ENCODE results near the gene SPSB2. TPM values are rescaled to one million over a fixed set of nuclear protein-coding genes. Genes with fewer than 3 reads are reported as not detected.
A peak's percentile ranks its signal among the peaks of the same experiment; 100 is the strongest.
"Not testable (repeated sequence)": the region's sequence is repeated elsewhere in the genome, so short reads cannot be mapped to it uniquely, and the experiment has no call there.

Gene SPSB2
- polyA plus RNA-seq, 2 donors = 5.7 to 7.0 TPM

DNA sequence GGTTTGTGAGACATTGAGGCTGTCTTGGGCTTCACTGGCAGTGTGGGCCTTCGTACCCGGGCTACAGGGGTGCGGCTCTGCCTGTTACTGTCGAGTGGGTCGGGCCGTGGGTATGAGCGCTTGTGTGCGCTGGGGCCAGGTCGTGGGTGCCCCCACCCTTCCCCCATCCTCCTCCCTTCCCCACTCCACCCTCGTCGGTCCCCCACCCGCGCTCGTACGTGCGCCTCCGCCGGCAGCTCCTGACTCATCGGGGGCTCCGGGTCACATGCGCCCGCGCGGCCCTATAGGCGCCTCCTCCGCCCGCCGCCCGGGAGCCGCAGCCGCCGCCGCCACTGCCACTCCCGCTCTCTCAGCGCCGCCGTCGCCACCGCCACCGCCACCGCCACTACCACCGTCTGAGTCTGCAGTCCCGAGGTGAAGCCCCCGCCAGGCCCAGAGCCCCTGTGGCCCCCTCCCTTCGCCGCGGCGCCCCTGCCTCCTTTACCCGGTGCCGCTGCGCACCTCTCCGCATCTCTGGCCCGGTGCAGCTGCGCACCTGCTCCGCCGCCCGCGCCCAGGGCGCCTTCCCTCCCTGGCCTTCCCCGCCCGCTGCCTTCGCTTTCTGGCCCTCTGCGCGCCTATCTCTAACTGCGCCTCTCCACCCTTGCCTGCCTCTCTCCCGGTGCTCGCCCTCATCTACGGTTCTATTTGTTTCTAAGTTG lies 41.3 kb upstream of the SPSB2 start, which contains the start of gene ENO2:
TSS of gene ENO2 (plus strand) at position 335 of the 701 bp plus-strand sequence. CDS start 1,253 bp downstream, outside the sequence.
- no peaks in the 10 kb centered on the region for H3K9me3 ChIP-seq (ENCODE audit: control insufficient read depth in 2 of 2, insufficient read depth in 1 of 2, low read depth in 1 of 2, low read length in 1 of 2)
- peaks cover 4 to 8% of the 10 kb centered on the region in 2 donors for H3K4me1 ChIP-seq (ENCODE audit: control insufficient read depth in 2 of 2, insufficient read depth in 2 of 2, low read length in 1 of 2)
- peak within 1 kb of the TSS; percentile 76 to 82 for H3K27ac ChIP-seq (ENCODE audit: low read depth in 2 of 2, low read length in 1 of 2)
- 0 to 1% methylated on average over 38 to 68 of the region's 68 CpGs for WGBS, 2 donors
- H3K4me3 ChIP-seq (ENCODE audit: low read depth in 1 of 2, low read length in 2 of 2) = peak within 1 kb of the TSS; percentile 50 to 74
- peaks cover 0 to 2% of the 10 kb centered on the region in 2 donors for H3K36me3 ChIP-seq (ENCODE audit: control insufficient read depth in 2 of 2, insufficient read depth in 2 of 2, low read length in 1 of 2)
- no peaks in the 10 kb centered on the region for H3K27me3 ChIP-seq (ENCODE audit: control insufficient read depth in 1 of 2, insufficient read depth in 2 of 2, low read length in 2 of 2)

DNA sequence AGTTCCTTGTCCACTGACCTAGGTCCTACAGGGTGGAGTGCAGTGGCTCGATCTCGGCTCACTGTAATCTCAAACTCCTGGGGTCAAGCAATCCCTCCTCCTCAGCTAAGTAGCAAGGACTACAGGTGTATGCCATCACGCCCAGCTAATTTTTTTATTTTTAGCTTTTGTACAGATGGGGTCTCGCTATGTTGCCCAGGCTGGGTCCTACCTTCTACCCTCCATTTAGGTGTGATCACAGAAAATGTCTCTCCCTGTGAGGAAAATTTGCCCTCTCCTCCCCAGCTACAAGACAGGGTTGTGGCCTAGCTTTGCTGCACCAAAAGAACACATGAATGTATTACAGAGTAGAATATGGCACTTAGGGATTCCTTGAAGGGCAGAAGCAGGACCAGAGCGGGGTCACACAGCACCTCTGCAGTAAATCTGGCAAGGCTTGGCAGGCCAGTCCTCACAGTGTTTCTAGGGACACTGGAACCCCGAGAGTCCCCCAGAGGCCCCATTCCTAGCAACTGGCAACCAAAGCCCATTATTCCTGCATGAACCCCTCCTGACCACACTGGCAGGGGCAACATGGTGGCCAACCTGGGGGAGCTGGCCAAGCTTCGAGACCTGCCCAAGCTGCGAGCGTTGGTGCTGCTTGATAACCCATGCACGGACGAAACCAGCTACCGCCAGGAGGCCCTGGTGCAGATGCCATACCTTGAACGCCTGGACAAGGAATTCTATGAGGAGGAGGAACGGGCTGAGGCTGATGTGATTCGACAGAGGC lies 39.2 kb upstream of the SPSB2 start:
- Histone ChIP-seq H3K4me1 (ENCODE audit: control insufficient read depth in 2 of 2, insufficient read depth in 2 of 2, low read length in 1 of 2) (peaks cover 4 to 8% of the 10 kb centered on the region in 2 donors), H3K4me3 (ENCODE audit: low read depth in 1 of 2, low read length in 2 of 2) (no peak overlapping the region), H3K27ac (ENCODE audit: low read depth in 2 of 2, low read length in 1 of 2) (no peak overlapping the region), H3K36me3 (ENCODE audit: control insufficient read depth in 2 of 2, insufficient read depth in 2 of 2, low read length in 1 of 2) (no peaks in the 10 kb centered on the region), H3K27me3 (ENCODE audit: control insufficient read depth in 1 of 2, insufficient read depth in 2 of 2, low read length in 2 of 2) (no peaks in the 10 kb centered on the region), H3K9me3 (ENCODE audit: control insufficient read depth in 2 of 2, insufficient read depth in 1 of 2, low read depth in 1 of 2, low read length in 1 of 2) (no peaks in the 10 kb centered on the region)
- WGBS, 2 donors = 86 to 91% methylated on average over 15 of the region's 15 CpGs

DNA sequence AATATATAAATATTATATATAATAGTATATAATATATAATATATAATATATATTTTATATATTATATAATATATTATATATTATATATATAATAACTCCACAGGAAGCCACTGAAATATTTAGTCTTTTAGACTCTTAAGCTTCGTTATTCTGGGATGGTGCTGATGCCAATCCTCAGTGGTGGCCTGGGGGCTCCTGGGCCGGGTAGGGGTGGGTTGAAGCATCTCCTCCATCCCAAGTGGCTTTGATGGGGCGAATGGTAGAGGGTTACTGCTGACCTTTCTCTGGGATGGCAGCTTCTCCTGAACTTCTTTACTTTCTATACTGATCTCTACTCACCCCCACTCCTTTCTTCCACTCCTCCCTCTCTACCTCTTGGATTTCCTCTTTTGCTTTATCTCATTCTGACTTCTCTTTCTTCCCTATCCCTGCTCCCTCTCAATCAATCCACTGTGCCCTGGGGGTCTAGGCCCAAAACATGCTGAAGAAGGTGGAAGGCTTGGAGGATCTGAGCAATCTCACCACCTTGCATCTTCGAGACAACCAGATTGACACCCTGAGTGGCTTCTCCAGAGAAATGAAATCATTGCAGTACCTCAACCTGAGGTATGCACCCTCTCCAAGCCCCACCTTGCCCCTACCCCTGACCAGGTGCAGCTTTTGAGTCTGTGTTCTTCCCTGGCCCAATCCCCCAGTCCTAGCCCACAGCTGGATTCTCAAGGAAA lies 36.5 kb upstream of the SPSB2 start:
- Histone ChIP-seq H3K27me3 (ENCODE audit: control insufficient read depth in 1 of 2, insufficient read depth in 2 of 2, low read length in 2 of 2) (no peaks in the 10 kb centered on the region), H3K27ac (ENCODE audit: low read depth in 2 of 2, low read length in 1 of 2) (no peak overlapping the region), H3K4me1 (ENCODE audit: control insufficient read depth in 2 of 2, insufficient read depth in 2 of 2, low read length in 1 of 2) (peaks cover 0 to 1% of the 10 kb centered on the region in 2 donors), H3K36me3 (ENCODE audit: control insufficient read depth in 2 of 2, insufficient read depth in 2 of 2, low read length in 1 of 2) (no peaks in the 10 kb centered on the region), H3K9me3 (ENCODE audit: control insufficient read depth in 2 of 2, insufficient read depth in 1 of 2, low read depth in 1 of 2, low read length in 1 of 2) (no peaks in the 10 kb centered on the region), H3K4me3 (ENCODE audit: low read depth in 1 of 2, low read length in 2 of 2) (no peak overlapping the region)
- WGBS, 2 donors = 89 to 91% methylated on average over 4 of the region's 4 CpGs

DNA sequence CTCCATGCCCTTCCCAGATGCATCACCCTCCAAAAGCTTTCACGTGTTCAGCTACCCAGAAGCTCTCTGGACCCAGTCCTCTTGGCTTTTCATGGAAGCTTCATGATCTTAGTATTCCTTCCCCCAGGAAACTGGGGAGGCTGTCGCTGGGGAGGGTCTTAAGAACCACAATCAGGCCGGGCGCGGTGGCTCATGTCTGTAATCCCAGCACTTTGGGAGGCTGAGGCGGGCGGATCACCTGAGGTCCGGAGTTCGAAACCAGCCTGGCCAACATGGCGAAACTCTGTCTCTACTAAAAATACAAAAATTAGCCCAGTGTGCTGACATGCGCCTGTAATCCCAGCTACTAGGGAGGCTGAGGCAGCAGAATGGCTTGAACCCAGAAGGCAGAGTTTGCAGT lies 35.0 kb upstream of the SPSB2 start:
- 90 to 97% methylated on average over 11 of the region's 11 CpGs for WGBS, 2 donors
- H3K4me3 ChIP-seq (ENCODE audit: low read depth in 1 of 2, low read length in 2 of 2); H3K27me3 ChIP-seq (ENCODE audit: control insufficient read depth in 1 of 2, insufficient read depth in 2 of 2, low read length in 2 of 2); H3K9me3 ChIP-seq (ENCODE audit: control insufficient read depth in 2 of 2, insufficient read depth in 1 of 2, low read depth in 1 of 2, low read length in 1 of 2); H3K27ac ChIP-seq (ENCODE audit: low read depth in 2 of 2, low read length in 1 of 2); H3K36me3 ChIP-seq (ENCODE audit: control insufficient read depth in 2 of 2, insufficient read depth in 2 of 2, low read length in 1 of 2); H3K4me1 ChIP-seq (ENCODE audit: control insufficient read depth in 2 of 2, insufficient read depth in 2 of 2, low read length in 1 of 2): not testable (repeated sequence)

DNA sequence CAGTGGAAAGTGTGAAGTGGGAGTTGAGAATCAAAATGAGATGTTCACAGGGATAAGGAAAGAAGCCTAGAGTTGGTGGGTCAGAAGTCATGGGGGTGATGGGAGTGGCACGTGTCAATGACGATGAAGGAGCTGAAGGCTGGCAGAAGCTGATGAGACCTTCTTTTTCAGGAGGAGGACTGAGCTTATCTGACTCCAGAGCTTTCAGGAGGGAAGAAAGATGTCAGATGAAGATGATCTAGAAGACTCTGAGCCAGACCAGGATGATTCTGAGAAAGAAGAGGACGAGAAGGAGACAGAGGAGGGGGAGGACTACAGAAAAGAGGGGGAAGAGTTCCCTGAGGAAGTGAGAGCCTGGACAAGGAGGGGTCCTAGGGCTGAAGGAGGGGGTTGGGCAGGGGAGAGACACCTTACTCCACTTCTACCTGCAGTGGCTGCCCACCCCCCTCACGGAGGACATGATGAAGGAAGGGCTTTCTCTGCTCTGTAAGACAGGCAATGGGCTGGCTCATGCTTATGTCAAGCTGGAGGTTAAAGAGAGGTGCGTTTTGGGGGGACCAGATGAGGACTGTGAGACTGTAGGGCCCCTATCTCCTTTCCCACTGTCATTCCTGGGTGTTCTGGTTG lies 32.4 kb upstream of the SPSB2 start:
- Histone ChIP-seq H3K27ac (ENCODE audit: low read depth in 2 of 2, low read length in 1 of 2) (no peak overlapping the region), H3K4me3 (ENCODE audit: low read depth in 1 of 2, low read length in 2 of 2) (no peak overlapping the region)

DNA sequence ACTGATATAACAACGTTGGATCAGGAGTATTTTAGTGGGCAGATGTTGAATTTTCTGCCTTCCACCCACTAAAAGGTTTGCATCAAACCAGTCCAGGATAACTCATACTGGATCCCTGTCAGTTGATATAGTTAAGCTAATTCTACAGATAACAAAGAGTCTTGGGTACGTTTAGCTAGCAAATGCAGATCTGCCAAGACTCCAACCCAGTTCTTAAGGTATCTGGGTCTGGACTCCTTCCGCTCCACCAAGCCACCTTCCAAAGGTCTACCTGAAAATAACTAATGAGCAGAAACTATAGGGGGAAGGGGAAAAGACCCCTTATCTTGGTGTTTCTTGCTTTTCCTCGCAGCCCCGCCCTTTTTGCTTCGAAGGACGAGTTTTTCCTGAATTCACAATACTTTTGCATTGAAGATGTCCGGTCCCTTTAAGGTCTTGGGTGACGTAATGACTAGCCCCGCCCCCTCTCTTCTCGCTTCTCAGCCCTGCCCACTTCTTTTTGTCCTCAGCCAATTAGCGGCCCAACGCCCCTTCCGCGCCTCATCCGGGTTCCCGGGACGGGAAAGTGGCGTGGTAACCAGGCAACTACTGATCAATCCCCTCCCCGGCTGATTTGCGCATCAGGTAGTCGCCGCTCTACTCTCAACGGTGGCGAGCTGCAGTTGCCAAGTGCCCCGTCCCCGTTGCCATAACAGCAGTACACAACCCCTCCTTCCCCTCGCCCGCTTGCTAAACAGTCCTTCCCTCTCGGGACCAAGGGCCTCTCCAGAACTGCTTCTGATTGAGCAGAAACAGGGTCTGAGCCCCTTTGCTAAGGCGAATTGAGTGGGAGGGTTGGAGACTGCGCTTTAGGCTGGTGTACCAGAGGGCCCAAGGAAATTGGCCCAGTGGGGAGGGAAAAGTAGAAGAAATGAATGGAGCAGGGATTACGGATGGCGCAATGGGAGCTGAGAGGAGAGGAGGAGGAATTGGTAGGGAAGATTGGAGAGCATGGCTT lies 31.5 kb upstream of the SPSB2 start, which contains the start of gene LRRC23:
TSS of gene LRRC23 (plus strand) at position 543 of the 997 bp plus-strand sequence. CDS start 812 bp downstream, outside the sequence.
- H3K27me3 ChIP-seq (ENCODE audit: control insufficient read depth in 1 of 2, insufficient read depth in 2 of 2, low read length in 2 of 2) = no peaks in the 10 kb centered on the region
- H3K36me3 ChIP-seq (ENCODE audit: control insufficient read depth in 2 of 2, insufficient read depth in 2 of 2, low read length in 1 of 2) = no peaks in the 10 kb centered on the region
- no peaks in the 10 kb centered on the region for H3K4me1 ChIP-seq (ENCODE audit: control insufficient read depth in 2 of 2, insufficient read depth in 2 of 2, low read length in 1 of 2)
- H3K9me3 ChIP-seq (ENCODE audit: control insufficient read depth in 2 of 2, insufficient read depth in 1 of 2, low read depth in 1 of 2, low read length in 1 of 2) = no peaks in the 10 kb centered on the region
- H3K4me3 ChIP-seq (ENCODE audit: low read depth in 1 of 2, low read length in 2 of 2) = peak within 1 kb of the TSS; percentile 67 to 69
- 4 to 5% methylated on average over 34 of the region's 34 CpGs for WGBS, 2 donors
- peak within 1 kb of the TSS; percentile 72 to 87 for H3K27ac ChIP-seq (ENCODE audit: low read depth in 2 of 2, low read length in 1 of 2)

More for the DNA sequence above, 32.4 kb upstream of the SPSB2 start:
- 56 to 61% methylated on average over 5 of the region's 5 CpGs for WGBS, 2 donors
- Histone ChIP-seq H3K27me3 (ENCODE audit: control insufficient read depth in 1 of 2, insufficient read depth in 2 of 2, low read length in 2 of 2) (no peaks in the 10 kb centered on the region), H3K4me1 (ENCODE audit: control insufficient read depth in 2 of 2, insufficient read depth in 2 of 2, low read length in 1 of 2) (no peaks in the 10 kb centered on the region), H3K9me3 (ENCODE audit: control insufficient read depth in 2 of 2, insufficient read depth in 1 of 2, low read depth in 1 of 2, low read length in 1 of 2) (no peaks in the 10 kb centered on the region), H3K36me3 (ENCODE audit: control insufficient read depth in 2 of 2, insufficient read depth in 2 of 2, low read length in 1 of 2) (no peaks in the 10 kb centered on the region)

DNA sequence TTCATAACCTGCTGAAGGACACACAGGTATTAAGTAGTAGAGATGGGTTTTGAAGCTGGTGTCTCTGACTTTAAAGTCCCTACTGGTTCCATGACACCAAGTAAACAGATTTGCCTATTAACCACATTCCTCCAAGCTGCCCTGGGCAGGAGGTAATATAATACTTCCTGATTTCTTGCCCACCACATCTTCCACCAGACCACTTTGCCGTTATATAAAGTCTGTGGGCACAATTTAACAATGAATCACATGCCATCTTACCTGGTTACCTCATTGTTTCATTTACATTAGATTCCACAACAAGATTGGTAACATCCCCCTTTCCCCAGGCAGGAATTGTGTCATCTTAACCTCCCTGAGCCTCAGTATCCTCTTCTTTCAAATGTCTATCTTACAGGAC lies 30.6 kb upstream of the SPSB2 start:
- H3K9me3 ChIP-seq (ENCODE audit: control insufficient read depth in 2 of 2, insufficient read depth in 1 of 2, low read depth in 1 of 2, low read length in 1 of 2) = no peaks in the 10 kb centered on the region
- no peaks in the 10 kb centered on the region for H3K36me3 ChIP-seq (ENCODE audit: control insufficient read depth in 2 of 2, insufficient read depth in 2 of 2, low read length in 1 of 2)
- H3K4me1 ChIP-seq (ENCODE audit: control insufficient read depth in 2 of 2, insufficient read depth in 2 of 2, low read length in 1 of 2) = no peaks in the 10 kb centered on the region
- no peaks in the 10 kb centered on the region for H3K27me3 ChIP-seq (ENCODE audit: control insufficient read depth in 1 of 2, insufficient read depth in 2 of 2, low read length in 2 of 2)
- WGBS, 2 donors = 79 to 86% methylated on average over 1 of the region's 1 CpG
- H3K27ac ChIP-seq (ENCODE audit: low read depth in 2 of 2, low read length in 1 of 2) = no peak overlapping the region
- no peak overlapping the region for H3K4me3 ChIP-seq (ENCODE audit: low read depth in 1 of 2, low read length in 2 of 2)

DNA sequence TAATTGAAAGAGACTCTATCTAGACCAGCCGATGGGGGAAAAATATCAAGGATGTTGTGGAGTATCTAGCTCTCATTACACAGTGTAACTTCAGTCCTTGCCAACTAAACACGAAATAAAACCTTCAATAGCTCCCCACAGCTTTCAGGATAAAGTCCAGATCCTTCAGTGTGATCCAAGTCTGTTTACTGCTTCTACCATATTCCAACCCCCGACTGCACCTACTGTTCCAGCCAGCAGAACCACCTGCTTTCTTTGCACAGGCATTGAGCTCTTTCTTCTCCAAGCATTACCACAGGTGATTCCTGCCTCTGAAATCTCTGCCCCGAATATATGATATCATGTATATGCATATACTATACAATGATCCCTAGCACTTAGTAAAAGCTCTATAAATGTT lies 29.3 kb upstream of the SPSB2 start:
- 77 to 81% methylated on average over 4 of the region's 4 CpGs for WGBS, 2 donors

More for the DNA sequence above, 29.3 kb upstream of the SPSB2 start:
- H3K27me3 ChIP-seq (ENCODE audit: control insufficient read depth in 1 of 2, insufficient read depth in 2 of 2, low read length in 2 of 2) = no peaks in the 10 kb centered on the region
- no peaks in the 10 kb centered on the region for H3K36me3 ChIP-seq (ENCODE audit: control insufficient read depth in 2 of 2, insufficient read depth in 2 of 2, low read length in 1 of 2)
- H3K27ac ChIP-seq (ENCODE audit: low read depth in 2 of 2, low read length in 1 of 2) = no peak overlapping the region
- no peak overlapping the region for H3K4me3 ChIP-seq (ENCODE audit: low read depth in 1 of 2, low read length in 2 of 2)
- H3K9me3 ChIP-seq (ENCODE audit: control insufficient read depth in 2 of 2, insufficient read depth in 1 of 2, low read depth in 1 of 2, low read length in 1 of 2) = no peaks in the 10 kb centered on the region
- no peaks in the 10 kb centered on the region for H3K4me1 ChIP-seq (ENCODE audit: control insufficient read depth in 2 of 2, insufficient read depth in 2 of 2, low read length in 1 of 2)

Measured in esophagus (tissue), 2 donors.